H9 (cell line): ENCODE results near the gene PHF12. TPM values are rescaled to one million over a fixed set of nuclear protein-coding genes. Genes with fewer than 3 reads are reported as not detected.

ENCODE experiments used
- DNase-seq: peaks from one replicate; pipeline ENCODE4 v3.0.0-alpha.2; 2017
- H2AFZ ChIP-seq: one replicate; pipeline ENCODE4 v1.6.1; 2013; ENCODE audit warnings: mild to moderate bottlenecking, low read length, control low read depth, moderate library complexity
- H2AK5ac ChIP-seq: 2 replicates; pipeline ENCODE4 v1.6.1; 2013; ENCODE audit warnings: low read length, control low read depth, mixed read lengths; ENCODE audit not compliant: insufficient read length
- H2BK120ac ChIP-seq: one replicate; pipeline ENCODE4 v1.6.1; 2013; ENCODE audit warnings: low read depth, mild to moderate bottlenecking, low read length, control low read depth, inconsistent platforms; ENCODE audit not compliant: poor library complexity, severe bottlenecking
- H2BK12ac ChIP-seq: 2 replicates; pipeline ENCODE4 v1.6.1; 2013; ENCODE audit warnings: low read length, control low read depth, mixed read lengths, low read depth; ENCODE audit not compliant: insufficient read length
- H2BK15ac ChIP-seq: 2 replicates; pipeline ENCODE4 v1.6.1; 2013; ENCODE audit warnings: low read depth, low read length, control low read depth
- H2BK20ac ChIP-seq: one replicate; pipeline ENCODE4 v1.6.1; 2013; ENCODE audit warnings: low read depth, mild to moderate bottlenecking, low read length, control low read depth, inconsistent platforms; ENCODE audit not compliant: poor library complexity, severe bottlenecking
- H2BK5ac ChIP-seq: 2 replicates; pipeline ENCODE4 v1.6.1; 2013; ENCODE audit warnings: low read length, control low read depth, mixed read lengths; ENCODE audit not compliant: insufficient read length
- H3K14ac ChIP-seq: 2 replicates; pipeline ENCODE4 v1.6.1; 2013; ENCODE audit warnings: low read length, control low read depth; ENCODE audit not compliant: insufficient read depth
- H3K18ac ChIP-seq: 2 replicates; pipeline ENCODE4 v1.6.1; 2013; ENCODE audit warnings: low read depth, mild to moderate bottlenecking, mixed read lengths, low read length, control low read depth; ENCODE audit not compliant: insufficient read length
- H3K23ac ChIP-seq: 2 replicates; pipeline ENCODE4 v1.6.1; 2013; ENCODE audit warnings: low read length, control low read depth, mixed read lengths, low read depth; ENCODE audit not compliant: insufficient read length
- H3K23me2 ChIP-seq: 2 replicates; pipeline ENCODE4 v1.6.1; 2013; ENCODE audit warnings: low read depth, mild to moderate bottlenecking, mixed read lengths, low read length, control low read depth; ENCODE audit not compliant: insufficient read length, poor library complexity, severe bottlenecking
- H3K27ac ChIP-seq: 2 replicates; pipeline ENCODE4 v1.5.1; 2013; ENCODE audit warnings: low read length, control low read depth, mixed read lengths, low read depth; ENCODE audit not compliant: insufficient read length
- H3K27me3 ChIP-seq: 2 replicates; pipeline ENCODE4 v1.6.1; 2013; ENCODE audit warnings: low read length, control low read depth, inconsistent platforms; ENCODE audit not compliant: insufficient read depth
- H3K4ac ChIP-seq: 2 replicates; pipeline ENCODE4 v1.6.1; 2013; ENCODE audit warnings: low read depth, mild to moderate bottlenecking, control low read depth, inconsistent platforms, low read length, moderate library complexity
- H3K4me1 ChIP-seq: 2 replicates; pipeline ENCODE4 v1.6.1; 2013; ENCODE audit warnings: low read length, control low read depth, inconsistent platforms; ENCODE audit not compliant: insufficient read depth
- H3K4me2 ChIP-seq: 2 replicates; pipeline ENCODE4 v1.6.1; 2013; ENCODE audit warnings: low read length, control low read depth, mixed read lengths; ENCODE audit not compliant: insufficient read length, insufficient read depth
- H3K56ac ChIP-seq: 2 replicates; pipeline ENCODE4 v1.6.1; 2013; ENCODE audit warnings: low read depth, mild to moderate bottlenecking, mixed read lengths, low read length, control low read depth; ENCODE audit not compliant: insufficient read length
- H3K79me1 ChIP-seq: 2 replicates; pipeline ENCODE4 v1.6.1; 2013; ENCODE audit warnings: low read depth, mild to moderate bottlenecking, moderate library complexity, low read length, control low read depth, inconsistent platforms; ENCODE audit not compliant: insufficient read depth, poor library complexity, severe bottlenecking
- H3K79me2 ChIP-seq: 2 replicates; pipeline ENCODE4 v1.6.1; 2013; ENCODE audit warnings: low read length, control low read depth, inconsistent platforms; ENCODE audit not compliant: insufficient read depth
- H3K9ac ChIP-seq: 2 replicates; pipeline ENCODE4 v1.6.1; 2013; ENCODE audit warnings: low read length, control low read depth, mixed read lengths; ENCODE audit not compliant: insufficient read length; ENCODE audit errors: extremely low read depth
- H3K9me3 ChIP-seq: one replicate; pipeline ENCODE4 v1.6.1; 2013; ENCODE audit warnings: low read depth, low read length, inconsistent platforms; ENCODE audit not compliant: control insufficient read depth
- H3T11ph ChIP-seq: one replicate; pipeline ENCODE4 v1.6.1; 2013; ENCODE audit warnings: mild to moderate bottlenecking, low read length, control low read depth, inconsistent platforms
- H4K20me1 ChIP-seq: one replicate; pipeline ENCODE4 v1.6.1; 2013; ENCODE audit not compliant: control insufficient read depth, insufficient read length, insufficient read depth
- H4K5ac ChIP-seq: 2 replicates; pipeline ENCODE4 v1.6.1; 2013; ENCODE audit warnings: low read depth, mild to moderate bottlenecking, mixed read lengths, low read length, control low read depth; ENCODE audit not compliant: insufficient read length
- H4K8ac ChIP-seq: replicated peaks from 2 replicates; pipeline ENCODE4 v1.6.1; 2013; ENCODE audit warnings: low read length, control low read depth, mixed read lengths, low read depth; ENCODE audit not compliant: insufficient read length
- H4K91ac ChIP-seq: 2 replicates; pipeline ENCODE4 v1.6.1; 2013; ENCODE audit warnings: low read depth, mild to moderate bottlenecking, moderate library complexity, mixed read lengths, low read length, control low read depth; ENCODE audit not compliant: insufficient read length
- H3K27ac Mint-ChIP-seq, 3 experiments: 2 replicates in 2 of 3; 3 replicates in 1 of 3; pipeline ENCODE4 v1.8.0; 2020 to 2021; ENCODE audit warnings: mixed read lengths in 3 of 3, mild to moderate bottlenecking in 1 of 3, moderate library complexity in 1 of 3
- H3K27me3 Mint-ChIP-seq: 2 replicates; pipeline ENCODE4 v1.8.0; 2021; ENCODE audit warnings: low read depth, mild to moderate bottlenecking, moderate library complexity, mixed read lengths
- H3K36me3 Mint-ChIP-seq, 3 experiments: 2 replicates in 2 of 3; 3 replicates in 1 of 3; pipeline ENCODE4 v1.8.0; 2020 to 2021; ENCODE audit warnings: low read depth in 3 of 3, mixed read lengths in 3 of 3; ENCODE audit not compliant: insufficient read depth in 1 of 3
- H3K4me1 Mint-ChIP-seq, 2 experiments: 2 replicates each; pipeline ENCODE4 v1.8.0; 2020; ENCODE audit warnings: mixed read lengths in 2 of 2
- H3K4me3 Mint-ChIP-seq, 2 experiments: 2 replicates in 1 of 2; 3 replicates in 1 of 2; pipeline ENCODE4 v1.8.0; 2020 to 2021; ENCODE audit warnings: mild to moderate bottlenecking in 2 of 2, mixed read lengths in 2 of 2, moderate library complexity in 1 of 2
- H3K9me3 Mint-ChIP-seq, 2 experiments: 2 replicates in 1 of 2; 3 replicates in 1 of 2; pipeline ENCODE4 v1.8.0; 2020; ENCODE audit warnings: mild to moderate bottlenecking in 2 of 2, mixed read lengths in 2 of 2, moderate library complexity in 1 of 2
- WGBS: extraction: QIAGEN DNeasy Blood & Tissue Kit; methylation state at CpG from one replicate; pipeline ENCODE4 v1.1.7; 2013; ENCODE audit warnings: missing lambda C conversion rate, low lambda C conversion rate, mixed read lengths; ENCODE audit not compliant: insufficient read length; ENCODE audit errors: extremely low coverage; 5-methylcytosine and 5-hydroxymethylcytosine counted together
- total RNA-seq: library from RNA; stranded (reverse); gene quantifications from 2 replicates; pipeline ENCODE4 v1.2.1, GENCODE V29; 2021
- TF ChIP-seq, protein P1 (sequence below): fragments of 200-600 bp; sonication (generic); conservative IDR thresholded peaks from 3 replicates; pipeline ENCODE4 v1.8.0; 2021; ENCODE audit warnings: antibody characterized with exemption, mild to moderate bottlenecking

The PHF12 gene
- total RNA-seq, 1 experiment from 2014 or later, result 62.1 TPM

DNA sequence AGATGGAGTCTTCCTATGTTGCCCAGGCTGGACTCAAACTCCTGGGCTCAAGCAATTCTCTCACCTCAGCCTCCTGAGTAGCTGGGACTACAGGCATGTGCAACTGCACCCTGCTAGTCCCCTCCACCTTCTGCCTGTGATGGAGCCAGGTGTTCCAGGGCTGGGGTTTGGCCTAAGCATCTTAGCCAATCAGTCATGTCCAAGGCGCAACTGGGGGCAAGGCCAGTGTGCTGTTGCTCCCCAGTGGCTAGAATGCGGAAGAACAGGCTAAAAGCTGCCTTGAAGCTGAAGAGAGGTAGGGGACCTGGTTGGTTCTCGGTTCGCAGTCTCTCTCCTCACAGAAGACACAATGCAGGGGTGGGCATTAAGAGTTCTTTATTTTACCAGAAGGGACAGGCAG is 72.3 kb downstream of the PHF12 start:
- H3K79me1 ChIP-seq, result no peaks in the 10 kb centered on the region
- no peaks in the 10 kb centered on the region for H3K9me3 ChIP-seq
- H3K23me2 ChIP-seq, result no peaks in the 10 kb centered on the region
- H2BK5ac ChIP-seq, result no peak overlapping the region
- H3K4me1 ChIP-seq, result no peaks in the 10 kb centered on the region
- no peak overlapping the region for H3K18ac ChIP-seq
- DNase-seq, result peak; percentile 94
- TF ChIP-seq, protein P1, sequence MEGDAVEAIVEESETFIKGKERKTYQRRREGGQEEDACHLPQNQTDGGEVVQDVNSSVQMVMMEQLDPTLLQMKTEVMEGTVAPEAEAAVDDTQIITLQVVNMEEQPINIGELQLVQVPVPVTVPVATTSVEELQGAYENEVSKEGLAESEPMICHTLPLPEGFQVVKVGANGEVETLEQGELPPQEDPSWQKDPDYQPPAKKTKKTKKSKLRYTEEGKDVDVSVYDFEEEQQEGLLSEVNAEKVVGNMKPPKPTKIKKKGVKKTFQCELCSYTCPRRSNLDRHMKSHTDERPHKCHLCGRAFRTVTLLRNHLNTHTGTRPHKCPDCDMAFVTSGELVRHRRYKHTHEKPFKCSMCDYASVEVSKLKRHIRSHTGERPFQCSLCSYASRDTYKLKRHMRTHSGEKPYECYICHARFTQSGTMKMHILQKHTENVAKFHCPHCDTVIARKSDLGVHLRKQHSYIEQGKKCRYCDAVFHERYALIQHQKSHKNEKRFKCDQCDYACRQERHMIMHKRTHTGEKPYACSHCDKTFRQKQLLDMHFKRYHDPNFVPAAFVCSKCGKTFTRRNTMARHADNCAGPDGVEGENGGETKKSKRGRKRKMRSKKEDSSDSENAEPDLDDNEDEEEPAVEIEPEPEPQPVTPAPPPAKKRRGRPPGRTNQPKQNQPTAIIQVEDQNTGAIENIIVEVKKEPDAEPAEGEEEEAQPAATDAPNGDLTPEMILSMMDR, result peak; percentile 79
- H4K91ac ChIP-seq, result no peak overlapping the region
- H3K23ac ChIP-seq, result no peak overlapping the region
- peaks cover 3 to 5% of the 10 kb centered on the region in 2 experiments for H3K4me1 Mint-ChIP-seq
- H3K79me2 ChIP-seq, result no peaks in the 10 kb centered on the region
- H3K36me3 Mint-ChIP-seq, result peaks cover 25 to 56% (median 52%) of the 10 kb centered on the region in 3 experiments; a peak in 6 of 7 replicates
- H3K9ac ChIP-seq, result no peak overlapping the region
- no peak overlapping the region for H4K5ac ChIP-seq
- H2BK120ac ChIP-seq, result no peak overlapping the region
- no peaks in the 10 kb centered on the region for H4K20me1 ChIP-seq
- H4K8ac ChIP-seq, result no peak overlapping the region
- H3K27ac Mint-ChIP-seq, result peak overlapping the region in 2 of 3 experiments; percentile 76 to 79; a peak in 3 of 7 replicates
- no CpG with 5 or more reads among the region's 4 CpGs for WGBS
- no peaks in the 10 kb centered on the region for H3K27me3 ChIP-seq
- H2BK15ac ChIP-seq, result no peak overlapping the region
- no peak overlapping the region for H3K4me2 ChIP-seq
- H3K9me3 Mint-ChIP-seq, result peaks cover 4 to 6% of the 10 kb centered on the region in 2 experiments; a peak in 3 of 5 replicates
- H3K4me3 Mint-ChIP-seq, result 0 out of 5 replicates have a peak overlapping the region, but pooled peaks of 1 of the 2 experiments have one; percentile 9
- no peak overlapping the region for H2AK5ac ChIP-seq
- no peak overlapping the region for H2BK20ac ChIP-seq
- no peak overlapping the region for H3T11ph ChIP-seq
- no peak overlapping the region for H3K56ac ChIP-seq
- no peak overlapping the region for H2AFZ ChIP-seq
- H2BK12ac ChIP-seq, result no peak overlapping the region
- no peak overlapping the region for H3K27ac ChIP-seq
- H3K14ac ChIP-seq, result no peak overlapping the region
- no peak overlapping the region for H3K4ac ChIP-seq
- H3K27me3 Mint-ChIP-seq, result no peaks in the 10 kb centered on the region
